Esophagus squamous epithelium (tissue), 5 donors: ENCODE data around the gene MCC. TPM values are rescaled to one million over a fixed set of nuclear protein-coding genes. Genes with fewer than 3 reads are reported as not detected.

ENCODE experiments used
- DNase-seq: peaks from one replicate; lab custom pipeline; 2025; lab: John Stamatoyannopoulos, UW
- H3K27ac ChIP-seq, 4 donors: fragments of 200-600 bp; sonication (generic); one replicate each; pipeline ENCODE4 v1.5.1; 2016 to 2019; ENCODE audit warnings: mild to moderate bottlenecking in 1 of 4
- H3K27me3 ChIP-seq, 4 donors: fragments of 200-600 bp; sonication (generic); 1 replicate in 3 of 4; 2 replicates in 1 of 4; pipeline versions ENCODE4 v1.5.1 to v1.6.0; 2017 to 2021; ENCODE audit warnings: antibody characterized with exemption in 1 of 4
- H3K36me3 ChIP-seq, 3 donors: fragments of 200-600 bp; sonication (generic); one replicate each; pipeline ENCODE4 v1.5.1; 2016 to 2019
- H3K4me1 ChIP-seq, 3 donors: fragments of 200-600 bp; sonication (generic); one replicate each; pipeline ENCODE4 v1.5.1; 2017 to 2019
- H3K4me3 ChIP-seq, 4 donors: fragments of 200-600 bp; sonication (generic); 1 replicate in 3 of 4; 2 replicates in 1 of 4; pipeline ENCODE4 v1.5.1; 2016 to 2019; ENCODE audit warnings: mild to moderate bottlenecking in 2 of 4, moderate library complexity in 1 of 4
- H3K9me3 ChIP-seq, 3 donors: fragments of 200-600 bp; sonication (generic); one replicate each; pipeline ENCODE4 v1.5.1; 2016 to 2019
- CTCF ChIP-seq, 6 experiments: fragments of 450-650 bp in 4 of 6; fragments of 200-600 bp in 2 of 6; sonication (generic) in 2 of 6; IDR thresholded peaks; one replicate each; pipeline ENCODE4 v1.5.1; 2016 to 2019; ENCODE audit warnings: antibody characterized with exemption in 6 of 6, mild to moderate bottlenecking in 4 of 6, moderate library complexity in 4 of 6
- POLR2A ChIP-seq, 4 donors: fragments of 450-650 bp; IDR thresholded peaks; one replicate each; pipeline ENCODE4 v1.6.1; 2017; ENCODE audit warnings: antibody characterized with exemption in 4 of 4, mild to moderate bottlenecking in 4 of 4, moderate library complexity in 3 of 4
- WGBS, 2 donors: methylation state at CpG; one replicate each; pipeline ENCODE4 v1.1.5; 2018; 5-methylcytosine and 5-hydroxymethylcytosine counted together
- intact Hi-C: fragments of 100-400 bp; cut with DNase I; formaldehyde crosslinking; loops from one replicate; pipeline ENCODE4 v1.15.0; 2022
- total RNA-seq, 4 donors: library from RNA; depleted of rRNA; stranded (reverse); fragments of >200 nt; gene quantifications; one replicate each; pipeline ENCODE4 v1.1.0, GENCODE V29; 2016
- donor health status: DM: yes; HTN: yes; CAD: no.

Gene MCC
- total RNA-seq, 4 donors from 2014 or later: 41.6 to 45.4 (median 43.4) TPM

- 47 to 50% methylated on average over 6 of the region's 6 CpGs for WGBS, 2 donors
- intact Hi-C loops: loop anchor here (10.0 kb wide), 1 partner anchor 176 kb away; no protein-coding TSS in a partner anchor
- no peak for DNase-seq
These were observed 22.7 kb upstream of the MCC start for GRCh38 chr5:113510836-113511451.

GRCh38 chr5:113508756-113509155, 20.5 kb upstream of the MCC start:
- Histone ChIP-seq H3K36me3 (no peaks in the 10 kb centered on the region), H3K4me1 (peaks cover 0 to 23% (median 4%) of the 10 kb centered on the region in 3 donors), H3K9me3 (no peaks in the 10 kb centered on the region), H3K4me3 (no peak overlapping the region), H3K27ac (no peak overlapping the region), H3K27me3 (peaks cover 0 to 15% (median 0%) of the 10 kb centered on the region in 4 donors)
- intact Hi-C loops: loop anchor here (10.0 kb wide), 1 partner anchor 514 kb away; no protein-coding TSS in a partner anchor
- TF ChIP-seq POLR2A (IDR thresholded peaks at IDR 0.05) (no peak), CTCF (IDR thresholded peaks at IDR 0.05) (no peak)
- no peak for DNase-seq

More at GRCh38 chr5:113510836-113511451, 22.7 kb upstream of the MCC start:
- no peak overlapping the region for H3K27ac ChIP-seq
- TF ChIP-seq CTCF (IDR thresholded peaks at IDR 0.05) (peak in 5 of 6 experiments; percentile 30 to 77 (median 52)), POLR2A (IDR thresholded peaks at IDR 0.05) (no peak)
- no peaks in the 10 kb centered on the region for H3K9me3 ChIP-seq
- H3K36me3 ChIP-seq: no peaks in the 10 kb centered on the region
- peaks cover 0 to 15% (median 0%) of the 10 kb centered on the region in 4 donors for H3K27me3 ChIP-seq
- no peak overlapping the region for H3K4me3 ChIP-seq
- peaks cover 6 to 41% (median 8%) of the 10 kb centered on the region in 3 donors for H3K4me1 ChIP-seq

- peaks cover 0 to 17% (median 0%) of the 10 kb centered on the region in 3 donors for H3K4me1 ChIP-seq
- no peak overlapping the region for H3K27ac ChIP-seq
- no peak for DNase-seq
- H3K36me3 ChIP-seq: no peaks in the 10 kb centered on the region
- TF ChIP-seq POLR2A (IDR thresholded peaks at IDR 0.05): no peak
- peaks cover 0 to 15% (median 0%) of the 10 kb centered on the region in 4 donors for H3K27me3 ChIP-seq
- H3K4me3 ChIP-seq: no peak overlapping the region
- intact Hi-C loops: loop anchor here (10.0 kb wide), 1 partner anchor 513 kb away; no protein-coding TSS in a partner anchor
- no peaks in the 10 kb centered on the region for H3K9me3 ChIP-seq
These were observed 19.3 kb upstream of the MCC start for GRCh38 chr5:113507601-113508000.

GRCh38 chr5:113505181-113505580, 16.9 kb upstream of the MCC start:
- H3K4me3 ChIP-seq: no peak overlapping the region
- no peak for TF ChIP-seq CTCF (IDR thresholded peaks at IDR 0.05)
- TF ChIP-seq POLR2A (IDR thresholded peaks at IDR 0.05): no peak
- peaks cover 0 to 15% (median 0%) of the 10 kb centered on the region in 4 donors for H3K27me3 ChIP-seq
- DNase-seq: no peak
- H3K9me3 ChIP-seq: no peaks in the 10 kb centered on the region
- 67 to 72% methylated on average over 5 of the region's 5 CpGs for WGBS, 2 donors
- H3K4me1 ChIP-seq: peaks cover 0 to 17% (median 0%) of the 10 kb centered on the region in 3 donors
- no peak overlapping the region for H3K27ac ChIP-seq
- intact Hi-C loops: loop anchor here (10.0 kb wide), 1 partner anchor 510 kb away; no protein-coding TSS in a partner anchor
- H3K36me3 ChIP-seq: no peaks in the 10 kb centered on the region

GRCh38 chr5:113503146-113503545, 14.9 kb upstream of the MCC start:
- DNase-seq: no peak
- no peak for TF ChIP-seq POLR2A (IDR thresholded peaks at IDR 0.05)
- TF ChIP-seq CTCF (IDR thresholded peaks at IDR 0.05): no peak
- Histone ChIP-seq H3K9me3 (no peaks in the 10 kb centered on the region), H3K4me3 (no peak overlapping the region), H3K27me3 (peaks cover 0 to 6% (median 0%) of the 10 kb centered on the region in 4 donors), H3K36me3 (no peaks in the 10 kb centered on the region), H3K27ac (no peak overlapping the region), H3K4me1 (peaks cover 0 to 7% (median 0%) of the 10 kb centered on the region in 3 donors)
- intact Hi-C loops: loop anchor here (10.0 kb wide), 1 partner anchor 508 kb away; no protein-coding TSS in a partner anchor
- 100% methylated on average over 1 of the region's 1 CpG for whole genome bisulfite sequencing, 2 donors
